HG02623 (cell line): Measurements from ENCODE around the gene ACER3.
"Not testable (repeated sequence)": the region's sequence is repeated elsewhere in the genome, so short reads cannot be mapped to it uniquely, and the experiment has no call there.

Source experiments
- ATAC-seq: cut with Tn5 transposase; IDR thresholded peaks from one replicate; pipeline ENCODE4 v1.9.1; 2021; ENCODE audit warnings: moderate library complexity; ENCODE audit not compliant: unreplicated experiment

Gene ACER3

DNA sequence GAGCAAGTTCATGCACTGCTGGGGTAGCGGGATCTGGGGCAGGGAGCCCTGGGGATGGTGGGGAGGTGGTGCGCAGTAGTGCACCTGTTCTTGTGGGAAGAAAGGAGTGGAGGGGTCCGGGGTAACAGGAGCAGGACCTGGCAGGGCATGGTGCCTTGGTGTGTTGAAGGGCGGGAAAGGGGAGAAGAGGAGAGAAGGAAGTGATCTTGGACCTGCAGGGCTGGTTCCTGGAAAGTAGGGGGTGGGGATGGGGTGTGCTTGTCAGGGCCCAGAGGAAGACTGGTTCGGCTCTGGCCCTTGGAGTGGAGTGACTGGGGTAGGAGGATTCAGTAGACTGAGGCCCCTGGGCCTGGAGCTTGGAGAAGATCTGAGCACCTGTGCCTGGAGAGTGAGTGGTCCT is 195.2 kb downstream of the ACER3 start:
- no peak for ATAC-seq

DNA sequence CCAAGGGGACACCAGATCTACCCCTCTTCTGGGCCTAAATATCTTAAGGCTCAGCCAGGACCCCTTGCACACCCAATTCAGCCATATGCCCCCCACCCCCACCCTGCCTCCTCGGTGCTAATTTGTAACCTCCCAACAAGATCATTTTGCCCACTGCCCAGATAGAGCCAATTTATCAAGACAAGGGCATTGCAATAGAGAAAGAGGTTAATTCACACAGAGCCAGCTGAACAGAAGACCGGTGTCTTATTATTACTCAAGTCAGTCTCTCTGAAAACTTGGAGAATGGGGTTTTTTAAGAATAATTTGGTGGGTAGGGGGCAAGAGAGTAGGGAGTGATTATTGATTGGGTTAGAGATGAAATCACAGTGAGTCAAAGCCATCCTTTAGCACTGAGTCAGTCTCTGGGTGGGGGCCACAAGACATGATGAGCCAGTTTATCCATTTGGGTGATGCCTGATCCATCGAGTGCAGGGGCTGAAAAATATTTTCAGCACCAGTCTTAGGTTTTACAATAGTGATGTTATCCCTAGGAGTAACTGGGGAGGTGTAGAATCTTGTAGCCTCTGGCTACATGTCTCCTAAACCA is 196.2 kb downstream of the ACER3 start:
- no peak for ATAC-seq

DNA sequence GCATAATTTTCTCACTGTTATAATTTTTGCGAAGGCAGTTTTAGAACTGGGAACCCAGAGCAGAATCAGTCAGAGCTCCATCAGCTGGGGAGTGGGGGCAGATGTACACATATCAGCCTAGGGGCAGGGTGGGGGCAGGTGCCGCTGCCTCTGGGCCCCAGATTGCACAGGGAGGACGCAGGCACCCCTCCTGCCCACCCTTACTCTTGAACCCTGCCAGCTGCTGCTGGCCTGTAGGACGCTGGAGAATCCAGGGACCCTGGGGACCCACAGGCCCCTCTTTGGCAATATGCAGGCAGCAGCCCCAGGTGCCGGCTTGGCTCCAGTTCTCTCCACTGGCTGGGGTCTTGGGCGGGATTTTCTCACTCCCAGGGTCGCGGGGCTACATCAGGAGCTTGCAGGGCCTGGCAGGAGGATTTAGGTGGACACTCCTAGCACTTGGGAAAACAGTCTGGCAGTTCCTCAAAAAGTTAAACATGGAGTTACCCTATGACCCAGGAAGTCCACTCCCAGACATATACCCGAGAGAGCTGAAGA is 197.3 kb downstream of the ACER3 start:
- ATAC-seq: no peak

DNA sequence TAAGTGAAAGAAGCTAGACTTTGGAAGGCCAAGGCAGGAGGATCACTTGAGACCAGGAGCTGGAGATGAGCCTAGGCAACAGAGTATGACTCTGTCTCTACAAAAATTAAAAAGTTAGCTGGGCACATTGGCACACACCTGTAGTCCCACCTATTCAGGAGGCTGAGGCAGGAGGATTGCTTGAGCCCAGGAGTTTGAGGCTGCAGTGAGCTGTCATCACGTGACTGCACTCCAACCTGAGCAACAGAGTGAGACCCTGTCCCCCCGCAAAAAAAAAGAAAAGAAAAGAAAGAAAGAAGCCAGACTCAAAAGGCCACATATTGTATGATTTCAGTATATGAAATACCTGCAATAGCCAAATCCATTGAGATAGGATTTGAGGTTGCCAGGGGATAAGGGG is 198.2 kb downstream of the ACER3 start:
- no peak for ATAC-seq

DNA sequence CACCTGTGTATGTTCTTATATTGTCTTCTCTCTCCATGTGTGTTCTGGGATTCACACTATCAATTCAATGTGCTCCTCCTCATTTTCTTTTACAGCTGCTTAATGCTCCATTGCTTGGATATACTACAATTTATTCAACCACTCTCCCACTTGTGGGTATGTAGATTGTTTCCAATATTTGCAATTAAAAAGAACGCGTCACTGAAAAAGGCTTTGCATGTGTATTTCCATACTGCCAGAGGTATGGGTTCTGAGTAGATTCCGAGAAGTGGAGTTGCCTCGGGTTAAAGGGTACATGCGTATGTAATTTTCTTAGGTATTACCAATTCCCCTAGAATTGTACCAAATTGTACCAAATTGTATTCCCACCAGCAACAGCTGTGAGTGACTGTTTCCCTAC is 199.1 kb downstream of the ACER3 start:
- no peak for ATAC-seq

DNA sequence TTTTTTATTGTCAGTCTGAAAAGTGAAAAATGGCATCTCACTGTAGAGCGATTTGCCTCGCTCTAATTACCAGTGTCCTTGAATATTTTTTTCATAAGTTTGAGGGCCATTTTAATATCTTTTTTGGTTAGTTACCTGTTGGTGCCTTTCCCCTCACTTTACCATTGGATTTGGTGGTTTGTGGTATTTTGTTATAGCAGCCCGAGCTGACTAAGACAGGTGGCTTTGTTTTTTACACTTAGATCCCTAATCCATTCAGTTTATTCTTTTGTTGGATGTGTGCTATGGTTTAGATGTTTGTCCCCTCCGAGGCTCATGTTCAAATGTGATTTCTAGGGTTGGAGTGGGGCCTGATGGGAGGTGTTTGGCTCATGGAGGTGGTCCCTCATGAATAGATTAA is 199.5 kb downstream of the ACER3 start:
- no peak for ATAC-seq

DNA sequence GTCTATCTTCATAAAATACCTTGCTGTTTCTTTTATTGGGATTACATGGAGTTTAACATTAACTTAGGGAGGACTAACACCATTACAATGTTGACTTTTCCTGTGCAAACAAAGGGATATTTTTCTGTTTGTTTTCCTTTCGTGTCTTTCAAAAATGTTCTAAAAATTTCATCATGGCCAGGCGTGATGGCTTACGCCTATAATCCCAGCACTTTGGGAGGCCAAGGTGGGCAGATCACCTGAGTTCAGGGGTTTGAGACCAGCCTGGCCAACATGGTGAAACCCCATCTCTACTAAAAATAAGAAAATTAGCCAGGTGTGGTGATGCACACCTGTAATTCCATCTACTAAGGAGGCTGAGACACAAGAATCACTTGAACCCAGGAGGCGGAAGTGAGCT is 200.5 kb downstream of the ACER3 start:
- not testable (repeated sequence) for ATAC-seq

DNA sequence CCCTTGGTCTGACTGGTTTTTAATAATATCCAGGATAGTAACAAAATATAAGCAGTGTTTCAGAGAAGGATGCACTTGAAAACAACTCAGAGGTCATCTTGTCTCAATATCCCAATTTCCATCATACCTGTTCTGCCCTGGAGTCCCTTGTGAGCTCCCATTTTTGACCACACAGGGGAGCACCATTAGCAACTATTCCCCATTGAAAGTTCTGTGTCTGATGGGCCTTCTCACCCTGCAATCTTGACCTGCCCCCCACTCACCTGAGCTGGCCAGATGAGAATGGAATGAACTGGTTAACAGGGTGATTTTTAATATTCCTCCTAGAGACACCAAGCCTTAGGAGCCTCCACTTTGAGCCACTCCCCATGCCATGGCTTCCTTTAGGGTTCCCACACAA is 202.2 kb downstream of the ACER3 start:
- no peak for ATAC-seq

DNA sequence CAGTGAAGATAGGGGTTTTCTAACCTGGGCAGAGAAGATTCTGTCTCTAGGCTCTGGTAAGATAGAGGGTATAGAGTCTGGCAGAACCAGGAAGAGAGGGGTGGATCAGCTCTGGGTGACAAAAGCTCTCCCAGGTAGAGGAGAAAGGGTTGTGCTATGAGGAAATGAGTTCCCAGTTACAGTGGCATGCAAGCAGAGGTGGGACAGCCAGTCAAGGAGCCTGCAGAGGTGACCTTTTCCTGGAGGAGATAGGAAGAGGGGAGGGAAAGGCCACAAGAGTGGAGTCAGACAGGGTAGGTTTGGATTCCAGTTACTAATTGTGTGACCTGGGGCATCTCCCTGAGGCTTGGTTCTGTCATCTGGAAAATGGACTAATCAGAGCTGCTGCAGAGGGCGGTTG is 202.7 kb downstream of the ACER3 start:
- ATAC-seq: no peak

DNA sequence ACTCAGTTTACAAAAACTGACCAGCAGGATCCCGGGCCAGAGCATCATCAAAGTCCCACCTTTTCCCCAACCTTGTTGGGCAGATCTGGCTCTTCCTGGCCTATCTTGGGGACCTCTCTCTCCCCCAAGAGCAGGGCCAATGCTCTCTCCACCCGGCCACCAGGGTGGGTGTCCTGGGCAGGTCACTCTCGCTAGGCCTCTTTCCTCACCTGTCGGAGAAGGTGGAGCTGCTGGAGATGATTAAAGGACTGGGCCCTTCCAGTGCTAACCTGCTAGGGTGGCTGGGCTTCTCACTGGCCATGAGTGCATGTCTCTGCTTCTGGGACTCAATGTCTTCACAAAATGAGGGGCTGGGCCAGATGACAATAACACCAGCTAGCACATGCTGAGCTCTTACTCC is 203.1 kb downstream of the ACER3 start:
- ATAC-seq: no peak

DNA sequence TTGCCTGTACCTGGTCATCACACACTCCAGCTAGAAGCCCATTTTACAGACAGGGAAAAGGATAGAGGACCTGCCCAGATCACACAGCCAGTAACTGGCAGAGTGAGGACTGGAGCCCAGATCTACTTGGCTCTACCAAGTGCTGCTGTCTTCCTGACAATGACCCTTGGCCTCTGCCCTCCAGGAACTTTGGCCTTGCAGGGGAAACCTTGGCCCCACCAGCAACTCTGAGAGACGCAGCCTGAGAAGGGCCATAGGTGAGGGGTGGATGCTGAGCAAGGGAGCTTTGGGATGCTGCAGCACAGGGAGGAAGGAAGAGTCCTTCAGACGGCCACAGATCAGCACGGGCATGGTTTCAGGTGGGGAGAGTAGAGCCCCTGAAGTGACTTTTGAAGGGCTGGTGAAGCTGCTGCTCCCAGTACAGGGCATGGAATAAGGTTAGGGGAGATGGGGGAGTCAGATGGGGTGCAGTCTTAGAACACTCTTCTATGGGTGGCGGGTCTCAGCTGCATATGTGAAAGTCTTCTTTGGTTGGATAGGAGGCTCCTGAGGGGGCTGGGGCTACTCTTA is 204.0 kb downstream of the ACER3 start:
- ATAC-seq: no peak

DNA sequence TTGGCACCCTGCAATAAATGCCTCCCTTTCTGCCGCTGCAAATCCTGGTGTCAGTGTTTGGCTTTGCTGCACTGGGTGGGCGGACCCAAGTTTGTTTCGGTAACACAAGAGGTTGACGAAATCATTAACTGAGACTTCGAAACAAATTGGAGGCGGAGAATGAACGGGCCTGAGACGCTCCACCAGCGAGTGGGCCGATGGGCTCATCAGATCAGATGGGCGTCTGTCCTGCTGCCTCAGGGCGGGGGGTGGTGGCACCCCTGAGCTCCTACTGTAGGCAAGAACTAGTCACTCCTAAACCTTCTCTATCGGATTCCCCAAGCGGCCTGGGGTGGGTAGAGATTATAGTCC is 205.1 kb downstream of the ACER3 start:
- no peak for ATAC-seq

DNA sequence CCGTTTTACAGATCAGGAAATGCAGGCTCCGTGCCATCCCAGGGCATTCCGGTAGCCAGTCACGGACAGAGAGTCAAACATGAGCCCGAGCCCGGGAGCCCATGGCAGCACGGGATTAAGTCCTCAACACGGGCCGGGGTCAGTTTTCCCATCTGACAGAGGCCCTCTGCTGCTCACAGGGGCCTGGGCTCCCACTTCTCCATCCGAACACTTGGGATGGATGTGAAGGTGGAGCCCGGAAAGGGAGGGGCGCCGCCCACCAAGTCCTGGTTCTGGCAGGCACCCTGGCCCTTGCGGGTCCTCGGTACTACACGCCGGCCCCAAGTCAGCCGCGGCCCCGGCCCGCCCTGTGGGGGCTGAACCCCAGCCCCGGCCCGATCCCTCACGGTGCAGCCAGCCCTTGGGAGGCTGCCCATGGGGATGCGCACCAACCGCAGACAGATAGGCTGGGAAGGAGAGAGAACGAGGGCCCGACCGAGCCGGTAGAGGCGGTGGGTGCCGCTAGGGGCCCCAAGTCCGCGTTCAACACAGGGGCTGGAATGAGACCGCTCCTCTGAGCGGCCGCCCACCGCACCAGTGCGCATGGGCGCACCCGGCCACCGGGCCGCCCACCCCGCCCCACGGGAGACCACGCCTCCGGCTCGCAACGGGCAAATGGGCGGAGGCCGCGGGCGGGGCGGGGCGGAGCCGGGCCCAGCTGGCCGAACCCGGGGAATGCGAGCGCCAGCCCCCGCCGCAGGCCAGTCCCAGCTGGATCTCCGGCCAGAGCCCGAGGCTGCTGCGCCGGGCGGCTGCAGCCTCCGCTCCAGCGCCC is 205.7 kb downstream of the ACER3 start, which contains the start of gene CAPN5:
Gene CAPN5, plus strand, starts transcription at position 743 of the 814 bp plus-strand sequence. CDS start 17,916 bp downstream, outside the sequence.
- peak; percentile 85 for ATAC-seq

DNA sequence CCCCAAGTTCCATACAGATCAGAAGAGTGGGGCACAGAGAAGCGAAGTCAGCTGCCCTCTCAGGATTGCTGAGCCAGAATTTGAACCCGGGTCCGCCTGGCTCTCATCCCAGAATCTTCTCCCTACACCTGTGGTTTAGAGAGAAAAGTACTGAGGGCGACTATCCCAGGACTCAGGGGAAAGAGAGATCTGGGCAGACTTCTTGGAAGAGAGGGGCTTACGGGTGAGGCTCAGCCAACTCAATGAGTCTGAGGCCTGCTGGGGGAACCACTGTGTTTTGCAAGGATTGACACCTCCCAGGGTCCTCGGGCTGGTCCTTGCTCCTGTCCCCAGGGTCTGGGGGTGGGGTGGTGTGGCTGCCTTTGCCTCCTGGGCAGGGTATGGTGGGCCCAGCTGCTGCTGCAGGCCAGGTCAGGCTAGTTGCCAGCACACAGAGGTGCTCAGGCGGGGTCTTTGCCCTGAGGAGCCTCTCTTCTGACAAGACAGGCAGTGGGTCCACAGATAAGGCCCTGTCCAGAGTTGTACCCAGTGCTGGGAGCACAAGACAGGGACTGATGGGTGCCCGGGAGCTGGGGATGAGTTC is 207.2 kb downstream of the ACER3 start:
- no peak for ATAC-seq

DNA sequence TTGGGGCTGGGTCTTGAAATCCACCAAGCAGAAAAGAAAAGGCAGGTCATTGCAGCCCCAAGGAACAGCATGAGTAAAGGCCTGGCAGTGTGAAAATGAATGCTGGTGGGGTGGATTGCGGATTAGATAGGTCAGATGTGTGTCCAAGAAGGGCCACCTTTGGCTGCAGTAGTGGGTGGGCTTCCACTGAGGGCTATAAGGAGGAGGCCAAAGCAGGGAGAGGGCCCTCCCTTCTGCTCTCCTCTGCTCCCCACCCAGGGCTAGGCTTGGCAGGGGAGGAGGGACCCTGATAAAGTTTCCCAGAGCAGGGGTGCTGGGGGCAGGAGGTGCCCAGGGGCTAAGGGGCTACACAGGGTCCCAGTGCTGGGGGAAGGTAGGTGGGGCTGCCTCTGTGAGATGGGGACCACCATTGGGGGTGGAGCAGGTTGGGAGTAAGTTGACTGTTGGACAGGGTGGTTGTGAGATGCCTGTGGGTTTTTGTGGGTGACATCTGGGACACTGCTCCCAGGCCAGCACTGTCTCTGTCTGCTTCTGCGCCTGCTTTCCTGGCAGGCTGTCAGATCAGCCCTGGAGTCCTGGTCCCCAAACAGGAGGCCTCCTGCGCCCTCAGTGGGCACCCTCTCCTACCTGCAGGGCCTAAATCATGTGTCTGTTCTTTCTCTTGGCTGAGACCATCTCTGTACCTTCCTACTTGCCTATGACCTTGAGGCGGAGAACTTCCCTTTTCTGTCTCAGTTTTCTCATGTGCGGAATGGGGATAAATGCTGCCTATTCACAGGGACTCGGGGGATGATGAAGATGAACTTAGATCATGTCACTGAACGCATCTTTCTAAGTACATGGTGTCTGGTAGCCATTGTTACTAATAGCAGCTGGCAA is 208.0 kb downstream of the ACER3 start:
- ATAC-seq: no peak

DNA sequence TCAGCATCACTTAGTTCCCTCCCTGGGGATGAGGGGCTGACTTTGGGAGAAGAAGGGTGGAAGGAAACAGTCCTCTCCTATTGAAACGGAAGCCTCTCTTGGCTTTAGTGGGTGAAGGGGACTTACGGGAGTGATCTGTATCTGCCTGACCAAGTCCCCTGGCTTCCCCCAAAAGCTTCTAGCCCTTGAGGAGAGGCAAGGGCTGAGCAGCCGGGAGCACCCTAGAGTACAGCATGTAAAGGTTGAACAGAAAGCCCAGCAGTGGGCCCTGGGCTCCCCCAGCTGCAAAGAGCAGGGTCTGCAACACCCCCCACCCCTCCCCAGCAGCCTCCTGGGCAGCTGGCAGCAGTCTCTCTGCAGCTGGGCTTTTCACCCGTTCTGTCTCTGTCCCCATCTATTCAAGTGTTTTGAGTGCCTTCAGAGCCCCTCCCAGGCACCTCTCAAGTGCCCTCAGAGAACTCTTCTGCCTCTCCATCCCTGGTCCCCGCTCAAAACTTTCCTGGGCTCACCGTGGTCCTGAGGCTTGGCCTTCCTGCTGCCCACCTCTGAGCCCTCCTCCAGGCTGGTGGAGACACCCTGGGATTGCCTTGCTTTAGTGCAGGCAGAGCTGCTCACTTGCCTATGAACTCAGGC is 208.7 kb downstream of the ACER3 start:
- no peak for ATAC-seq

DNA sequence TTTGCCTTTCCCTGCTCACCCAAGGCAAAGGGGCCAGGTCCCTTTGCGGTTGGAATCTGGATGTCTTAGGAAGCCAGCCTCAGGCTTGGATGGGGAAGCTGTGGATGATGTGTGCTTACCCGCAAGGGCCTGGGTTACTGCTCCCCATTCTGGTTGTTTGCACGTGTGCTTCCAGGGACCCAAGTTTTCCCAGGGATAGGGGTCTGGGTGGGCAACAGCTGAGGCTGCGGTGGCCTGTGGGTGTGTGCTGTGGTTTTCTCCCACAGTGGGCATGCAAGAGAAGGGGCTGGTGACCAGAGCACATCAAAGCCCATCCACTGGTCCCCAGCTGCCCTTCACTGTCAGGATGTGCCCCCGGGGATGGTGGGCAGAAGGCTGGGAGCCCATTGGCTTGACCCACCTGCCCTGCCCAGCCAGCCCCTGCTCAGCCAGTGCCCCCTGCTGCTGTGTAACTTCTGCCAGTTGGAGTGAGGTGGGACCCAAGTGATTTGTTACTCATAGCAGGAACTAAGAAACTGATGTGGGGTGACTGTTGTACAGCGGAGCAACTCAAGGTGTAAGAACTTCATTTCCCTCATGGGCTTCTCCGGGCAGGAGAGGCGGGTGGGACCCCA is 209.4 kb downstream of the ACER3 start:
- ATAC-seq: no peak

DNA sequence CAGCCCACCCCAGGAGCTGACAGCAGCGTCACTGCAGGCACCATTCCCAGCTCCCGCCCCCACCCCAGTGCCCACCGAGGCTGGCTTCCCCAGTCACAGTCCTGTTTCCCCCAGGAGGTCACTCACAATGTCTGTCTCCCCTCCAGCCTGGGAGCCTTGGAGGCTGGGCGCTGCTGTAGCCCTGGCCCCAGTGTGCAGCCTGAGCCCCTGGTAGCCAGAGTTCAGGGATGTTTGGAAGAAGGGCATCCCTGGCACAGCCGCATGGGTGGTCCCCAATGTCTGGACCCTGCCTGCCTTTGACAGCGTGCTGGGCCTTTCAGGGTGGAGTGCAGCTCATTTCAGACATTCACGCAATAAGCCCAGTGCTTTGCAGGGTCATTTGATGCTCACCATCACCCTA is 210.4 kb downstream of the ACER3 start:
- ATAC-seq: no peak

DNA sequence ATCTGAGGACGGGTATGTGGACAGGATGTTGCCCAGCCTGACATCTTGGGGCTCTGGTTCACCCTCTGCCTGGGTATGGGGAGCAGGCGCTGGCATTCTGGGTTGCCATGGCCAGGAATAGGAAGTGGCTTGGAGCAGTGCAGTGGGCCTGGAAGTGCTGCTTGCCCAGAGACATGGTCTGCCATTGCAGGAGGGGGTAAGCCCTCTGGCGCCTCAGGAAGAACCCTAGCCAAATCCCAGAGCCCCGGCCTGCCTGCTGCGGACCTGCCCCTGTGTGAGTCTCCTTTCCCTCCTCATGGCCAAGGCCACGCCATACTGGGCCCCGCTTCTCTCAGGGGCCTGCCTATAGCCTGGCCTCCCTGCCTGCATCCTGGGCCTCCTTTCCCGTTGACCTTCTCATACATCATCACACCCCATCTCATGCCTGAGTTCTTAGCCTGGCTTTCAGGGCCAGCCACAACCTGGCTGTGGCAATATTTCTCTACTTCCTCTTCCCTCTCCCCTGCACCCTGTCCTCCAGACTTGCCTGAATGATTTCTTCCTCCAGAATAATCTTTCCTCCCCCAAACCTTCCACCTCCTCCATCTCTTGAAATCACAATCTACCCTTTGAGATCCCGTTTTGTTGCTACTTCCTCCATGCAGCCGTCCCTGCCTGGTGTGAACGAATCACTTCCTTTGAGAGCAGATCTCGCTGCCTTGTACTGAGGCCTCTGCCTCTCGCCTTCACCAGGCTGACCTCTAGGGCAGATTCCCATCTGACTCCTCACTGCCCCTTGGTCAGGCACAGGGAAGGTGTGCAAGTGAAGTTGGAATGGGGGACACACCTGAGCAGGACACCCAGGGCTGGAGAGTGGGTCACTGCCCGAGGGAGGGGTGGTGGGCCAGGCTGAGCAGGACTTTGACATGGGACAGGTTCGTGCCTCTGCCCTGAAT is 211.2 kb downstream of the ACER3 start:
- ATAC-seq: no peak
